GM18858 (cell line): ENCODE data around the gene MIA.
"Not testable (repeated sequence)": the region's sequence is repeated elsewhere in the genome, so short reads cannot be mapped to it uniquely, and the experiment has no call there.

Experiments
- ATAC-seq: cut with Tn5 transposase; IDR thresholded peaks from one replicate; pipeline ENCODE4 v1.9.1; 2021; ENCODE audit not compliant: unreplicated experiment

MIA gene

GRCh38 chr19:40750058-40750873, 25.1 kb upstream of the MIA start, which contains the start of gene ACTMAP:
Gene ACTMAP (minus strand): TSS chr19:40750477. CDS start chr19:40749803, 674 bp downstream.
- peak; percentile 75 for ATAC-seq

GRCh38 chr19:40750874-40751537, 24.3 kb upstream of the MIA start, which contains the start of gene SNRPA:
Gene SNRPA (plus strand): TSS chr19:40751203. CDS start chr19:40751409, 206 bp downstream.
- peak; percentile 32 for ATAC-seq

GRCh38 chr19:40752257-40752781, 23.0 kb upstream of the MIA start:
- ATAC-seq = no peak

- ATAC-seq = no peak
These were observed 20.6 kb upstream of the MIA start for GRCh38 chr19:40754611-40755247.

GRCh38 chr19:40755248-40755624, 20.1 kb upstream of the MIA start:
- ATAC-seq = no peak

GRCh38 chr19:40755791-40756190, 19.5 kb upstream of the MIA start:
- no peak for ATAC-seq

GRCh38 chr19:40756502-40757110, 18.7 kb upstream of the MIA start:
- ATAC-seq = no peak

- ATAC-seq = no peak
These were observed 16.8 kb upstream of the MIA start for GRCh38 chr19:40758491-40758890.

GRCh38 chr19:40759352-40759751, 16.0 kb upstream of the MIA start:
- no peak for ATAC-seq

- ATAC-seq = no peak
These were observed 12.4 kb upstream of the MIA start for GRCh38 chr19:40762754-40763470.

GRCh38 chr19:40763526-40763925, 11.8 kb upstream of the MIA start:
- no peak for ATAC-seq

- ATAC-seq = no peak
These were observed 11.4 kb upstream of the MIA start for GRCh38 chr19:40763963-40764362.

- not testable (repeated sequence) for ATAC-seq
These were observed 8.9 kb upstream of the MIA start for GRCh38 chr19:40766385-40766784.

GRCh38 chr19:40768869-40769268, 6.5 kb upstream of the MIA start:
- ATAC-seq = no peak

- not testable (repeated sequence) for ATAC-seq
These were observed 4.0 kb upstream of the MIA start for GRCh38 chr19:40771101-40771862.

GRCh38 chr19:40775632-40776022, 306 bp downstream of the MIA start:
- no peak for ATAC-seq

GRCh38 chr19:40776364-40776763, 1.0 kb downstream of the MIA start:
- ATAC-seq = no peak

- ATAC-seq = peak; percentile 51
These were observed 1.8 kb downstream of the MIA start for GRCh38 chr19:40776932-40777644.

GRCh38 chr19:40777645-40777936, 2.3 kb downstream of the MIA start:
- ATAC-seq = no peak
